Breast epithelium (tissue), 3 donors: ENCODE data around the gene C16orf78.

Experiments used
- CTCF ChIP-seq, 3 donors: fragments of 450-650 bp; IDR thresholded peaks; one replicate each; pipeline ENCODE4 v1.5.1; 2016 to 2017; ENCODE audit warnings: antibody characterized with exemption in 3 of 3, mild to moderate bottlenecking in 3 of 3, moderate library complexity in 3 of 3
- POLR2AphosphoS5 ChIP-seq, 3 donors: sonication (generic); formaldehyde crosslinking; IDR thresholded peaks; one replicate each; pipeline ENCODE4 v1.6.1; 2017; ENCODE audit warnings: antibody characterized with exemption in 3 of 3

DNA sequence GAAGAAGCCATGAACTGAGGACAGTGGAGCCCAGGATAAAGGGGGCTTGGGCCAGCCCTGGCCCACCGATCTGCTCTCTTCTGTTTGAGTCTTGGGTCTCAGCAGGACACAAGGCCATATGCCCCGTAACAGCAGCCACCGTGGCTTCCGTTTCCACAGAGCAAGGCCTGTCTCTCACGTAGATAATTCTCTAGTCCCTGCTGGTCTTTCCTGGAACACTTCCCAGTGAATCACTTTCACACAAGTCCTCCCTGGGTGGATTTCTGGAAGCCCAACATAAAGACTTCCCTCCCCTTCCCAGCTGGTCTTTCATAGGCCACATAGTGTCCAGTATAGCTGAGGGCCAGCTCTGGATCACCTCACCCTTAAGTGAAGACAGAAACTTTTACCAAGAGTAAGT lies 19.9 kb upstream of the C16orf78 start:
- TF ChIP-seq CTCF (IDR thresholded peaks at IDR 0.05) = no peak
- TF ChIP-seq POLR2AphosphoS5 (IDR thresholded peaks at IDR 0.05) = no peak
